HG03469 (cell line): ENCODE results near the gene SLC35F6.
"Not testable (repeated sequence)": the region's sequence is repeated elsewhere in the genome, so short reads cannot be mapped to it uniquely, and the experiment has no call there.

ENCODE experiments used
- ATAC-seq: cut with Tn5 transposase; IDR thresholded peaks from one replicate; pipeline ENCODE4 v1.9.1; 2021; ENCODE audit warnings: mild to moderate bottlenecking, moderate library complexity, moderate number of reproducible peaks; ENCODE audit not compliant: unreplicated experiment

SLC35F6 gene

DNA sequence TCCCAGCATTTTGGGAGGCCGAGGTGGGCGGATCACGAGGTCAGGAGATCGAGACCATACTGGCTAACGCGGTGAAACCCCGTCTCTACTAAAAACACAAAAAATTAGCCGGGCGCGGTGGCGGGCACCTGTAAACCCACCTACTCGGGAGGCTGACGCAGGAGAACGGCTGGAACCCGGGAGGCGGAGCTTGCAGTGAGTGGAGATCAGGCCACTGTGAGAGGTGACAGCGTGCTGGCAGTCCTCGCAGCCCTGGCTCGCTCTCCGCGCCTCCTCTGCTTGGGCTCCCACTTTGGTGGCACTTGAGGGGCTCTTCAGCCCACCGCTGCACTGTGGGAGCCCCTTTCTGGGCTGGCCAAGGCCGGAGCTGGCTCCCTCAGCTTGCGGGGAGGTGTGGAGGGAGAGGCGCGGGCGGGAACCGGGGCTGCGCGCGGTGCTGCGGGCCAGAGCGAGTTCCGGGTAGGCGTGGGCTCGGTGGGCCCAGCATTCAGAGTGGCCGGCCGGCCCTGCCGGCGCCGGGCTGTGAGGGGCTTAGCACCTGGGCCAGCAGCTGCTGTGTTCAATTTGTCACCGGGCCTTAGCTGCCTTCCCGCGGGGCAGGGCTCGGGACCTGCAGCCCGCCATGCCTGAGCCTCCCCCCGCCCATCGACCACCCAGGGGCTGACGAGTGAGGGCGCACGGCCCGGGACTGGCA lies 50.1 kb downstream of the SLC35F6 start:
- not testable (repeated sequence) for ATAC-seq

DNA sequence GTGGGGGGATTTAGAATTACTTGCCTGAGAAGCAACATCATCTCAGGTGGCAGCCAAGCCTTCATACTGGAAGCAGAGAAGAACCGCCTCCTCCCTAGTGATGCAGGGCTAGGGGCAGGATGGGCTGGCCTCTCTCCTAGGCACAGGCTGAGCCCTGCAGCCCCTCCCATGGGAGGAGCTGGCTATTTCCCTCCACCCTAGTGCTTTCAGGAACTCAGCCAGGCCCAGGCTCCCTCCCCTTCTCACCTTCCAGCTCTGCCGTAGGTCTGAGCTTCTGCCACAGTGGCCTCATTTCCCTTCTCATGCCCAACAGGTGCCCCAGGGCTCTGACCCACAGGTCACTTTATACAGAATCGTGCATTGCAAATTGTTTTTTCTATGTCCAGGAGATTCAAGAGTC lies 52.8 kb downstream of the SLC35F6 start:
- ATAC-seq = no peak

DNA sequence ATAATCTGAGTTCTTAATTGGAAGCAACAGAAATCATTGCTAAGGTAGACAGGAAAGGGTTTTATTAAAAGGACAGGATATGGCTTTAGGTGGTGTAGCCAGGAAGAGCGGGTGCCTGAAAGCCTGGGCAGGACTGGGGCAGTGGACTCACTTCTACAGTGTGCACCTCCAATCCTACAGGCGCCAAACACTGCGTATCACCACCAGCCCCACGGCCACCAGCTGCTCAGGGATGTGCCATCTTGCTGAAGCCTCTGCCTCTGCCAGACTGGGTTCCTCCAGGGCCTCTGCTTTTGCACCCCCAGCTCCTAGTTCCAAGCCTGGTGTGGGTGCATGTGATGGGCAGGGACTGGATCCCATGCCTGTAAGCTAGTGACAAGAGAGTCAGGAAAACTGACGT lies 54.2 kb downstream of the SLC35F6 start:
- no peak for ATAC-seq

- no peak for ATAC-seq
These were observed 54.9 kb downstream of the SLC35F6 start for GRCh38 chr2:26818972-26819371.

DNA sequence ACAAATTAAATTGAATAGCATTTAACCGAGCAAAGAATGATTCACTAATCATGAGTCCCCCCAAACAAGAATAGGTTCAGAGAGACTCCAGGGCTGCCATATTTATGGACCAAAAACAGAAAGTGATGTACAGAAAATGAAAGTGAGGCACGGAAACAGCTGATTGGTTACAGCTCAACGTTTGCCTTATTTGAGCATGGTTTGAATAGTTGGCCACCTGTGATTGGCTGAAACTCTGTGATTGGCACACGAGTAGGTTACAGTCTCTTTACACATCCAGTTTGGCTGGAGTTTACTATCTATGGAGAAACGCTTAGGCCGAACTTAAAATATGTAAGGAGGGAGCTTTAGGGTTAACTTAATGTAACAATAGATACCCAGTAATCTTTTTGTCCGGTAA lies 56.8 kb downstream of the SLC35F6 start:
- ATAC-seq = no peak

DNA sequence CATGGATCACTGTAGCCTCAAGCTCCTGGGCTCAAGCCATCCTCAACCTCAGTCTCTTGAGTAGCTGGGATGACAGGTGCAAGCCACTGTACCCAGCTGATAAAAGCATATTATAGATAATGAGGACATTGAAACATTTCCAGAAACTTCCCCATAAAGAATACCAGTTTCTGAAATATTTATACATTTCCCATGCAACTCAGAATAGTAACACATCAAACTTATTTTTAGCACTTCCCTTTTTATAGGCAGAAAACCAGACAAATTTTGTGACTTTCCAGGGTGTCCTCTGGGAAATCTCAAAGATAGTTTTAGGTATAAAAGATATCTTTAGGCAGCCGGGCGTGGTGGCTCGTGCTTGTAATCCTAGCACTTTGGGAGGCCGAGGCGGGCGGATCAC lies 58.8 kb downstream of the SLC35F6 start:
- ATAC-seq = no peak
